Measurements from ENCODE around the gene KIR3DL1.
A peak's percentile ranks its signal among the peaks of the same experiment; 100 is the strongest.
"Not testable (repeated sequence)": the region's sequence is repeated elsewhere in the genome, so short reads cannot be mapped to it uniquely, and the experiment has no call there.

KIR3DL1 gene

GRCh38 chr19:54817670-54818536 lies 1.6 kb downstream of the KIR3DL1 start:
- DNase-seq: no peak

GRCh38 chr19:54824416-54824815 lies 8.1 kb downstream of the KIR3DL1 start:
- DNase-seq: not testable (repeated sequence)

DNA sequence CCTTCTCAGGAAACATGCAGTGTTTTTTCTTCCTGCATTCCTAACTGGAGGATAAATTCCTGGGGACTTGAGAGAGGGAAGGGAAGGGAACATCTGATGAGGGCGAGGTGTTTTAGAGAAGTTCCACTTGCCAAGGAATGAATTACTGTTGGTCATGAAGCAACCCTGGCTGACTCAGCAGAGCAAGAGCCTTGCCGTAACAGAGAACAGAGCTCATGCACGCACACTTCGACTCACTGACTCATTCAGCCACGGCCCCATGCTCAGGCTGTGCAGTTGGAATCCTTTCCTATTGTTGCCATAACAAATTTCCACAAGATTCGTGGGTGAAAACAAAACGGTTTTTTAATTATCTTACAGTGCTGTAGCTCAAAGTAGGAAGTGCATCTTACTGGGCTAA lies 9.1 kb downstream of the KIR3DL1 start:
- not testable (repeated sequence) for DNase-seq

- not testable (repeated sequence) for DNase-seq
Measured at GRCh38 chr19:54828064-54828463, 11.8 kb downstream of the KIR3DL1 start.

GRCh38 chr19:54832496-54832895 lies 16.2 kb downstream of the KIR3DL1 start, which contains the start of gene KIR2DS4:
Gene KIR2DS4 (plus strand): TSS chr19:54832676.
- not testable (repeated sequence) for DNase-seq

- not testable (repeated sequence) for DNase-seq
Measured at GRCh38 chr19:54835126-54835525, 18.9 kb downstream of the KIR3DL1 start.

GRCh38 chr19:54837522-54837921 lies 21.3 kb downstream of the KIR3DL1 start:
- not testable (repeated sequence) for DNase-seq

DNA sequence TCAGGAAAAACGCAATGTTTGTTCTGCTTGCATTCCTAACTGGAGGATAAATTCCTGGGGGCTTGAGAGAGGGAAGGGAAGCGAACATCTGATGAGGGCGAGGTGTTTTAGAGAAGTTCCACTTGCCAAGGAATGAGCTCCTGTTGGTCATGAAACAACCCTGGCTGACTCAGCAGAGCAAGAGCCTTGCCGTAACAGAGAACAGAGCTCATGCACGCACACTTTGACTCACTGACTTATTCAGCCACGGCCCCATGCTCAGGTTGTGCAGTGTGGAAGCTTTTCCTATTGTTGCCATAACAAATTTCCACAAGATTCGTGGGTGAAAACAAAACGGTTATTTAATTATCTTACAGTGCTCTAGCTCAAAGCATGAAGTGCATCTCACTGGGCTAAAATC lies 26.9 kb downstream of the KIR3DL1 start:
- DNase-seq: not testable (repeated sequence)

GRCh38 chr19:54850061-54850640 lies 33.9 kb downstream of the KIR3DL1 start, which contains the start of gene KIR3DL2:
Gene KIR3DL2 (plus strand): TSS chr19:54850443. CDS start chr19:54850476, 33 bp downstream.
- DNase-seq: not testable (repeated sequence)

DNA sequence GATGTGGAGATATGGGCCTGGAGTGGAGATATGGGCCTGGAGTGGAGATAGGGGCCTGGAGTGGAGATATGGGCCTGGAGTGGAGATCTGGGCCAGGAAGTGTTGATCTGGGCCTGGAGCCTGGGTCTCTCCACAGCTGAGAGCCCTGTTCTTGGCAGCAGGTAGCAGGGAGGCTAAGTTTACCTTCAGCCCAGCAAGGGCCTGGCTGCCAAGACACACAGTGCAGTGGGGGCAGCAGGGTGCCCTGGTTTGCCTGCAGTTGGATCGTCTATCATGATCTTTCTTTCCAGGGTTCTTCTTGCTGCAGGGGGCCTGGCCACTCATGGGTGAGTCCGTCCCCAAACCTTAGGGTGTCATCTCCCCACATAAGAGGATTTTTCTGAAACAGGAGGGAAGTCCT lies 34.7 kb downstream of the KIR3DL1 start:
- no peak for DNase-seq

GRCh38 chr19:54851353-54851752 lies 35.1 kb downstream of the KIR3DL1 start:
- DNase-seq: no peak

DNA sequence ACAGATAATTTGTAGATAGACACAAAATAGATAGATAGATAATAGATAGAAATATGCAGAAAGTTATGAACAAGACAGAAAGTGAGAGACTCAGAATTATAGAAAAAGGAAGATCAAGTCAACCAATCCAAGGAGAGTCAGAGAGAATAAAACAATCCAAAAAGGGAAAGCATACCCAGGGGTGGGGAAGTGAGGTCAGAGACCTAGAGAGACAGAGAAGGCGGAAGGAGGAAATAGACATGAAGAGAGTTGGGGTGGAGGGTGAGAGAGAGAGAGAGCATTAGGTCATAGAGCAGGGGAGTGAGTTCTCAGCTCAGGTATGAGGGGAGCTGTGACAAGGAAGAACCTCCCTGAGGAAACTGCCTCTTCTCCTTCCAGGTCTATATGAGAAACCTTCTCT lies 39.0 kb downstream of the KIR3DL1 start:
- DNase-seq: not testable (repeated sequence)

DNA sequence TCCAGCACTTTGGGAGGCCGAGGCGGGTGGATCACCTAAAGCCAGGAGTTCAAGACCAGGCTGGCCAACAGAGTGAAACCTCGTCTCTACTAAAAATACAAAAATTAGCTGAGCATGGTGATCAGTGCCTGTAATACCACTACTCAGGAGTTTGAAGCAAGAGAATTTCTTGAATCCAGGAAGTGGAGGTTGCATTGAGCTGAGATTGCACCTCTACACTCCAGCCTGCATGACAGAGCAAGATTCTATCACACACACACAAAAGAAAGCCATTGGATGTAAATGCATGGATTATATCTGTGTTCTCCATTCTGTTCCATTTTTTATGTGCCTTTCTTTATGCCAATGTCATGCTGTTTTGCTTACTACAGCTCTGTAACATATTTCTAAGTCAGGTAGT lies 42.2 kb downstream of the KIR3DL1 start:
- not testable (repeated sequence) for DNase-seq

- not testable (repeated sequence) for DNase-seq
Measured at GRCh38 chr19:54859421-54859820, 43.2 kb downstream of the KIR3DL1 start.

DNA sequence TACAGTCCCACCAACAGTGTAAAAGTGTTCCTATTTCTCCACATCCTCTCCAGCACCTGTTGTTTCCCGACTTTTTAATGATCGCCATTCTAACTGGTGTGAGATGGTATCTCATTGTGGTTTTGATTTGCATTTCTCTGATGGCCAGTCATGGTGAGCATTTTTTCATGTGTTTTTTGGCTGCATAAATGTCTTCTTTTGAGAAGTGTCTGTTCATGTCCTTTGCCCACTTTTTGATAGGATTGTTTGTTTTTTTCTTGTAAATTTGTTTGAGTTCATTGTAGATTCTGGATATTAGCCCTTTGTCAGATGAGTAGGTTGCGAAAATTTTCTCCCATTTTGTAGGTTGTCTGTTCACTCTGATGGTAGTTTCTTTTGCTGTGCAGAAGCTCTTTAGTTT lies 47.2 kb downstream of the KIR3DL1 start:
- DNase-seq: not testable (repeated sequence)

- no peak for DNase-seq
Measured at GRCh38 chr19:54871696-54872095, 55.4 kb downstream of the KIR3DL1 start.

- DNase-seq: peak; percentile 82
Measured at GRCh38 chr19:54873990-54874389, 57.7 kb downstream of the KIR3DL1 start, which contains the start of gene FCAR. Gene FCAR (plus strand): TSS chr19:54874235. CDS start chr19:54874290, 55 bp downstream.

GRCh38 chr19:54875506-54875905 lies 59.2 kb downstream of the KIR3DL1 start:
- peak; percentile 90 for DNase-seq

DNA sequence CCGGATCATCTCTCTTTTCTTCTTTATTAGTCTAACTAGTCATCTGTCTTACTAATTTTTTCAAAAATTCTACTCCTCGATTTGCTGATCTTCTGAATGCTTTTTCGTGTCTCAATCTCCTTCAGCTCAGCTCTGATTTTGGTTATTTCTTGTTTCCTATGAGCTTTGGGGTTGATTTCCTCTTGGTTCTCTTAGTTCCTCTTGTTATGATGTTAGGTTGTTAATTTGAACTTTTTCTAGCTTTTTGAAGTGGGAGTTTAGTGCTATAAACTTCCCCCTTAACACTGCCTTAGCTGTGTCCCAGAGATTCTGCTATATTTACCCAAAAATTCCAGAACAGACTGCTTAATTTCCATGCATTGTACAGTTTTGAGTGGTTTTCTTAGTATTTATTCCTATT lies 61.2 kb downstream of the KIR3DL1 start:
- no peak for DNase-seq
